ENCODE measurements around the gene PRRT1B.

- TF ChIP-seq CTCF (conservative IDR thresholded peaks at IDR 0.05; ENCODE audit: low read depth, low read length) (no peak), POLR2A (IDR thresholded peaks at IDR 0.05; ENCODE audit: low read depth, low read length) (no peak), USF2 (IDR thresholded peaks at IDR 0.05; ENCODE audit: low read depth, low read length) (no peak), MAZ (IDR thresholded peaks at IDR 0.05; ENCODE audit: borderline replicate concordance, low read depth, low read length) (no peak), NFE2L2 (IDR thresholded peaks at IDR 0.05; ENCODE audit: low read depth, low read length) (no peak), RAD21 (IDR thresholded peaks at IDR 0.05; ENCODE audit: low read length) (no peak), FOS (IDR thresholded peaks at IDR 0.05; ENCODE audit: low read depth, low read length) (no peak), SMC3 (IDR thresholded peaks at IDR 0.05; ENCODE audit: low read depth, low read length) (no peak), RCOR1 (IDR thresholded peaks at IDR 0.05; ENCODE audit: insufficient replicate concordance, low read length) (no peak)
Measured at GRCh38 chr9:131520503-131520902, 24.8 kb upstream of the PRRT1B start.

Measured in IMR-90 (cell line).